Fibroblast of peridontal ligament (primary cell): ENCODE results near the gene MAPKAPK2.
"Not testable (repeated sequence)": the region's sequence is repeated elsewhere in the genome, so short reads cannot be mapped to it uniquely, and the experiment has no call there.

Experiments used
- DNase-seq: peaks from one replicate; pipeline ENCODE4 v3.0.0-alpha.2; 2010; ENCODE audit errors: extremely low read depth

The MAPKAPK2 gene

GRCh38 chr1:206742719-206743383 is 58.1 kb downstream of the MAPKAPK2 start:
- no peak for DNase-seq

- DNase-seq = no peak
Measured at GRCh38 chr1:206744683-206745082, 60.0 kb downstream of the MAPKAPK2 start.

GRCh38 chr1:206745301-206745700 is 60.6 kb downstream of the MAPKAPK2 start:
- DNase-seq = no peak

GRCh38 chr1:206748348-206749030 is 63.8 kb downstream of the MAPKAPK2 start:
- no peak for DNase-seq

- DNase-seq = no peak
Measured at GRCh38 chr1:206751891-206752290, 67.2 kb downstream of the MAPKAPK2 start.

GRCh38 chr1:206752481-206752880 is 67.8 kb downstream of the MAPKAPK2 start:
- no peak for DNase-seq

GRCh38 chr1:206753141-206753540 is 68.4 kb downstream of the MAPKAPK2 start:
- peak; percentile 74 for DNase-seq

- peak; percentile 63 for DNase-seq
Measured at GRCh38 chr1:206754011-206754410, 69.3 kb downstream of the MAPKAPK2 start.

- DNase-seq = no peak
Measured at GRCh38 chr1:206757524-206758266, 73.0 kb downstream of the MAPKAPK2 start.

GRCh38 chr1:206760590-206760989 is 75.9 kb downstream of the MAPKAPK2 start:
- no peak for DNase-seq

GRCh38 chr1:206761159-206761768 is 76.6 kb downstream of the MAPKAPK2 start:
- DNase-seq = no peak

- DNase-seq = not testable (repeated sequence)
Measured at GRCh38 chr1:206762741-206763364, 78.1 kb downstream of the MAPKAPK2 start.

- DNase-seq = not testable (repeated sequence)
Measured at GRCh38 chr1:206765771-206766170, 81.1 kb downstream of the MAPKAPK2 start.

- DNase-seq = peak; percentile 73
Measured at GRCh38 chr1:206766251-206766856, 81.6 kb downstream of the MAPKAPK2 start.

- DNase-seq = no peak
Measured at GRCh38 chr1:206768472-206769303, 84.0 kb downstream of the MAPKAPK2 start.

- DNase-seq = no peak
Measured at GRCh38 chr1:206769304-206769731, 84.6 kb downstream of the MAPKAPK2 start.

GRCh38 chr1:206770531-206771337 is 86.0 kb downstream of the MAPKAPK2 start, which contains the start of gene IL19:
Gene IL19, plus strand, starts transcription at chr1:206770773. Its CDS starts 65,890 bp downstream, at chr1:206836663.
- DNase-seq = no peak

- no peak for DNase-seq
Measured at GRCh38 chr1:206771338-206771692, 86.6 kb downstream of the MAPKAPK2 start.

- DNase-seq = no peak
Measured at GRCh38 chr1:206772243-206772937, 87.7 kb downstream of the MAPKAPK2 start, which contains the start of gene IL10. Gene IL10, minus strand, starts transcription at chr1:206772494. Its CDS starts 59 bp downstream, at chr1:206772435.
